ENCODE measurements around the gene SUN3. TPM values are rescaled to one million over a fixed set of nuclear protein-coding genes. Genes with fewer than 3 reads are reported as not detected.

The SUN3 gene
- total and polyA plus RNA-seq, 12 donors, result 0.20 to 1.0 TPM; not detected in 10

GRCh38 chr7:47968847-47969774 lies 59.8 kb downstream of the SUN3 start:
- peaks cover 0 to 15% of the 10 kb centered on the region in 2 donors for H3K4me1 ChIP-seq (replicated peaks in 1 of 2)
- WGBS, 4 donors, result 68 to 78% (median 73%) methylated on average over 5 of the region's 5 CpGs
- H3K27ac ChIP-seq, result no peak overlapping the region
- no peaks in the 10 kb centered on the region for H3K27me3 ChIP-seq
- TF ChIP-seq CTCF (IDR thresholded peaks at IDR 0.05), result peak; percentile 62 to 74 (median 68)
- TF ChIP-seq POLR2A (IDR thresholded peaks at IDR 0.05), result no peak
- DNase-seq, result peak in 6 of 7 donors; percentile 34 to 84 (median 64)
- intact Hi-C loops (cut with DNase I), result no loop called here
- no peaks in the 10 kb centered on the region for H3K9me3 ChIP-seq (replicated peaks in 1 of 3)
- H3K36me3 ChIP-seq (replicated peaks in 1 of 2), result peaks cover 0 to 59% of the 10 kb centered on the region in 2 donors
- H3K4me3 ChIP-seq, result no peak overlapping the region

- 87 to 94% (median 93%) methylated on average over 2 of the region's 2 CpGs for WGBS, 4 donors
- H3K36me3 ChIP-seq (replicated peaks in 1 of 2), result peaks cover 0 to 59% of the 10 kb centered on the region in 2 donors
- TF ChIP-seq POLR2A (IDR thresholded peaks at IDR 0.05), result no peak
- TF ChIP-seq CTCF (IDR thresholded peaks at IDR 0.05), result no peak
- H3K4me3 ChIP-seq, result no peak overlapping the region
- intact Hi-C loops (cut with DNase I), result no loop called here
- no peaks in the 10 kb centered on the region for H3K9me3 ChIP-seq (replicated peaks in 1 of 3)
- peaks cover 0 to 15% of the 10 kb centered on the region in 2 donors for H3K4me1 ChIP-seq (replicated peaks in 1 of 2)
- no peak for DNase-seq
- H3K27me3 ChIP-seq, result no peaks in the 10 kb centered on the region
- no peak overlapping the region for H3K27ac ChIP-seq
Measured at GRCh38 chr7:47967708-47968107, 61.2 kb downstream of the SUN3 start.

GRCh38 chr7:47967123-47967522 lies 61.8 kb downstream of the SUN3 start:
- intact Hi-C loops (cut with DNase I), result no loop called here
- TF ChIP-seq CTCF (IDR thresholded peaks at IDR 0.05) (no peak), POLR2A (IDR thresholded peaks at IDR 0.05) (no peak)
- H3K4me3 ChIP-seq, result no peak overlapping the region
- H3K36me3 ChIP-seq (replicated peaks in 1 of 2), result peaks cover 0 to 60% of the 10 kb centered on the region in 2 donors
- no peaks in the 10 kb centered on the region for H3K27me3 ChIP-seq
- WGBS, 4 donors, result 88 to 93% (median 90%) methylated on average over 5 of the region's 5 CpGs
- no peaks in the 10 kb centered on the region for H3K9me3 ChIP-seq (replicated peaks in 1 of 3)
- H3K27ac ChIP-seq, result no peak overlapping the region
- DNase-seq, result no peak
- H3K4me1 ChIP-seq (replicated peaks in 1 of 2), result peaks cover 0 to 15% of the 10 kb centered on the region in 2 donors

- WGBS, 4 donors, result 73 to 95% (median 89%) methylated on average over 1 to 5 of the region's 5 CpGs
- Histone ChIP-seq H3K4me1 (replicated peaks in 1 of 2) (peaks cover 0 to 2% of the 10 kb centered on the region in 2 donors), H3K4me3 (no peak overlapping the region), H3K27me3 (no peaks in the 10 kb centered on the region), H3K36me3 (replicated peaks in 1 of 2) (peaks cover 0 to 71% of the 10 kb centered on the region in 2 donors), H3K27ac (no peak overlapping the region), H3K9me3 (replicated peaks in 1 of 3) (no peaks in the 10 kb centered on the region)
- DNase-seq, result no peak
- intact Hi-C loops (cut with DNase I), result no loop called here
- TF ChIP-seq POLR2A (IDR thresholded peaks at IDR 0.05) (no peak), CTCF (IDR thresholded peaks at IDR 0.05) (no peak)
Measured at GRCh38 chr7:47965456-47965855, 63.5 kb downstream of the SUN3 start.

All from adrenal gland (tissue), 12 donors.